Panc1 (cell line): ENCODE results near the gene DDX41.
"Not testable (repeated sequence)": the region's sequence is repeated elsewhere in the genome, so short reads cannot be mapped to it uniquely, and the experiment has no call there.

Experiments
- POLR2AphosphoS5 ChIP-seq: IDR thresholded peaks from 2 replicates; pipeline ENCODE4 v1.6.1; 2012; ENCODE audit warnings: mild to moderate bottlenecking, low read depth, low read length, moderate library complexity
- SIN3A ChIP-seq: IDR thresholded peaks from 2 replicates; pipeline ENCODE4 v1.6.1; 2012; ENCODE audit warnings: low read depth, mild to moderate bottlenecking, low read length, moderate library complexity, borderline replicate concordance; ENCODE audit not compliant: insufficient read depth
- TCF7L2 ChIP-seq: IDR thresholded peaks from 2 replicates; pipeline ENCODE4 v1.6.1; 2011; ENCODE audit warnings: mild to moderate bottlenecking, low read depth, low read length, inconsistent platforms
- TF ChIP-seq, protein P1 (sequence below): fragments of 450-650 bp; IDR thresholded peaks from 2 replicates; pipeline ENCODE4 v1.5.1; 2017; ENCODE audit warnings: mild to moderate bottlenecking
- TF ChIP-seq, protein P2 (sequence below), 2 experiments: IDR thresholded peaks; 2 replicates each; pipeline ENCODE4 v1.6.1; 2011 to 2012; ENCODE audit warnings: low read depth in 2 of 2, control low read depth in 1 of 2, low read length in 1 of 2, mild to moderate bottlenecking in 1 of 2, moderate library complexity in 1 of 2; ENCODE audit not compliant: insufficient read depth in 1 of 2

DNA sequence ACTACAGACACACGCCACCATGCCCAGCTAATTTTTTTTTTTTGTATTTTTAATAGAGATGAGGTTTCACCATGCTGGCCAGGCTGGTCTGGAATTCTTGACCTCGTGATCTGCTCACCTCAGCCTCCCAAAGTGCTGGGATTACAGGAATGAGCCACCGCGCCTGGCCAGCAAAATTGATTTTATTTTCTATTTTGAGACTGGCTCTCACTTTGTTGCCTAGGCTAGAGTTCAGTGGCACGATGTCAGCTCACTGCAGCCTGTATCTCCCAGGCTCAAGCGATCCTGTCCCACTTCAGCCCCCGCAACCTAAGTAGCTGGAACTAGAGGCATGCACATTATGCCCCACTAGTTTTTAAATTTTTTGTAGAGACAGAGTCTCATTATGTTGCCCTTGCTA, 17.7 kb upstream of the DDX41 start:
- not testable (repeated sequence) for TF ChIP-seq POLR2AphosphoS5, TCF7L2, SIN3A
- TF ChIP-seq, protein P1, sequence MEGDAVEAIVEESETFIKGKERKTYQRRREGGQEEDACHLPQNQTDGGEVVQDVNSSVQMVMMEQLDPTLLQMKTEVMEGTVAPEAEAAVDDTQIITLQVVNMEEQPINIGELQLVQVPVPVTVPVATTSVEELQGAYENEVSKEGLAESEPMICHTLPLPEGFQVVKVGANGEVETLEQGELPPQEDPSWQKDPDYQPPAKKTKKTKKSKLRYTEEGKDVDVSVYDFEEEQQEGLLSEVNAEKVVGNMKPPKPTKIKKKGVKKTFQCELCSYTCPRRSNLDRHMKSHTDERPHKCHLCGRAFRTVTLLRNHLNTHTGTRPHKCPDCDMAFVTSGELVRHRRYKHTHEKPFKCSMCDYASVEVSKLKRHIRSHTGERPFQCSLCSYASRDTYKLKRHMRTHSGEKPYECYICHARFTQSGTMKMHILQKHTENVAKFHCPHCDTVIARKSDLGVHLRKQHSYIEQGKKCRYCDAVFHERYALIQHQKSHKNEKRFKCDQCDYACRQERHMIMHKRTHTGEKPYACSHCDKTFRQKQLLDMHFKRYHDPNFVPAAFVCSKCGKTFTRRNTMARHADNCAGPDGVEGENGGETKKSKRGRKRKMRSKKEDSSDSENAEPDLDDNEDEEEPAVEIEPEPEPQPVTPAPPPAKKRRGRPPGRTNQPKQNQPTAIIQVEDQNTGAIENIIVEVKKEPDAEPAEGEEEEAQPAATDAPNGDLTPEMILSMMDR: not testable (repeated sequence)
- TF ChIP-seq, protein P2, sequence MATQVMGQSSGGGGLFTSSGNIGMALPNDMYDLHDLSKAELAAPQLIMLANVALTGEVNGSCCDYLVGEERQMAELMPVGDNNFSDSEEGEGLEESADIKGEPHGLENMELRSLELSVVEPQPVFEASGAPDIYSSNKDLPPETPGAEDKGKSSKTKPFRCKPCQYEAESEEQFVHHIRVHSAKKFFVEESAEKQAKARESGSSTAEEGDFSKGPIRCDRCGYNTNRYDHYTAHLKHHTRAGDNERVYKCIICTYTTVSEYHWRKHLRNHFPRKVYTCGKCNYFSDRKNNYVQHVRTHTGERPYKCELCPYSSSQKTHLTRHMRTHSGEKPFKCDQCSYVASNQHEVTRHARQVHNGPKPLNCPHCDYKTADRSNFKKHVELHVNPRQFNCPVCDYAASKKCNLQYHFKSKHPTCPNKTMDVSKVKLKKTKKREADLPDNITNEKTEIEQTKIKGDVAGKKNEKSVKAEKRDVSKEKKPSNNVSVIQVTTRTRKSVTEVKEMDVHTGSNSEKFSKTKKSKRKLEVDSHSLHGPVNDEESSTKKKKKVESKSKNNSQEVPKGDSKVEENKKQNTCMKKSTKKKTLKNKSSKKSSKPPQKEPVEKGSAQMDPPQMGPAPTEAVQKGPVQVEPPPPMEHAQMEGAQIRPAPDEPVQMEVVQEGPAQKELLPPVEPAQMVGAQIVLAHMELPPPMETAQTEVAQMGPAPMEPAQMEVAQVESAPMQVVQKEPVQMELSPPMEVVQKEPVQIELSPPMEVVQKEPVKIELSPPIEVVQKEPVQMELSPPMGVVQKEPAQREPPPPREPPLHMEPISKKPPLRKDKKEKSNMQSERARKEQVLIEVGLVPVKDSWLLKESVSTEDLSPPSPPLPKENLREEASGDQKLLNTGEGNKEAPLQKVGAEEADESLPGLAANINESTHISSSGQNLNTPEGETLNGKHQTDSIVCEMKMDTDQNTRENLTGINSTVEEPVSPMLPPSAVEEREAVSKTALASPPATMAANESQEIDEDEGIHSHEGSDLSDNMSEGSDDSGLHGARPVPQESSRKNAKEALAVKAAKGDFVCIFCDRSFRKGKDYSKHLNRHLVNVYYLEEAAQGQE (IDR thresholded peaks at IDR 0.05; ENCODE audit: insufficient read depth in 1 of 2, low read depth in 2 of 2, low read length in 1 of 2): not testable (repeated sequence)
